Esophagus muscularis mucosa (tissue), 3 donors: Measurements from ENCODE around the gene MRPL33.

Experiments used
- CTCF ChIP-seq, 3 experiments: fragments of 200-600 bp in 2 of 3; fragments of 450-650 bp in 1 of 3; sonication (generic) in 2 of 3; IDR thresholded peaks; one replicate each; pipeline ENCODE4 v1.5.1; 2017 to 2019; ENCODE audit warnings: antibody characterized with exemption in 3 of 3, mild to moderate bottlenecking in 2 of 3, moderate library complexity in 1 of 3
- POLR2A ChIP-seq: fragments of 450-650 bp; IDR thresholded peaks from one replicate; pipeline ENCODE4 v1.6.1; 2017; ENCODE audit warnings: antibody characterized with exemption, moderate library complexity, mild to moderate bottlenecking, low read depth

- TF ChIP-seq CTCF (IDR thresholded peaks at IDR 0.05) (no peak), POLR2A (no peak)
These were observed 2.4 kb downstream of the MRPL33 start for GRCh38 chr2:27773959-27774358.
